ENCODE results near the gene NTN3.

The NTN3 gene

DNA sequence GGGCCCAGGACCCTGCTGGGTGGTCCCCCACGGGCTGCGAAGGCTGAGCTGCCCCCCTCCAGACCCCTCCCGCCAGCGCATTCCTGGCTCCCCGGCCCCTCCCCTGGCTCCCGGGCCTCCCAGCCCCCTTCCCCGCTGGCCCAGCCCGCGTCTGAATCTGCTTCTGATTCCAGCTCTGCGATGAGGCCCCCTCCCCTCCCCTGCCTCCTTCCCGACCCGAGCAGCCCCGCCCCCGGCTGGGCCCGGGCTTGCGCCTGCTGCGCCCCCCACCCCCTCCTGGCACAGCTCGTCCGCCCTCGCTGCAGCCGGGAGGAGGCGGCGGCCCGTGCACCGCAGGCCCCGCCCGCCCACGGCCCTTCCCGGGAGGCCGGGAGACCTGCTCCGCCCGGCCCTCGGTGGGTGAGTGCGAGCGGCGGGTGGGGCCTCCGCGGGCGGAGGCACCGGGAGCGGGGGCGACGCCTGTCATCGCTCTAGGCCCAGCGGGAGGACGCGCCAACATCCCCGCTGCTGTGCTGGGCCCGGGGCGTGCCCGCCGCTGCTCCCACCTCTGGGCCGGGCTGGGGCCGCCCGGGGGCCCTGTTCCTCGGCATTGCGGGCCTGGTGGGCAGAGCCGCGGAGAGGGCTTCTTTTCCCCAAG is at the start of gene NTN3:
TSS of gene NTN3 (plus strand) at position 282 of the 637 bp plus-strand sequence. CDS start 405 bp downstream, outside the sequence.
- H3K4me3 ChIP-seq (ENCODE audit: low read depth, low read length) = peak within 1 kb of the TSS; percentile 71
- H3K36me3 ChIP-seq (ENCODE audit: insufficient read depth, low read length) = no peaks in the 10 kb centered on the region
- H3K4me1 ChIP-seq (ENCODE audit: control insufficient read depth, insufficient read depth, low read length, unreplicated experiment) = peaks cover 19% of the 10 kb centered on the region
- peak within 1 kb of the TSS; percentile 23 for H2AFZ ChIP-seq (ENCODE audit: low read length, unreplicated experiment)
- peaks cover 7% of the 10 kb centered on the region for H3K79me2 ChIP-seq (ENCODE audit: control insufficient read depth, insufficient read depth, low read length, unreplicated experiment)
- H3K27me3 ChIP-seq (ENCODE audit: insufficient read depth, low read length) = no peaks in the 10 kb centered on the region
- H3K27ac ChIP-seq (ENCODE audit: low read depth, low read length) = no peak within 1 kb of the TSS

DNA sequence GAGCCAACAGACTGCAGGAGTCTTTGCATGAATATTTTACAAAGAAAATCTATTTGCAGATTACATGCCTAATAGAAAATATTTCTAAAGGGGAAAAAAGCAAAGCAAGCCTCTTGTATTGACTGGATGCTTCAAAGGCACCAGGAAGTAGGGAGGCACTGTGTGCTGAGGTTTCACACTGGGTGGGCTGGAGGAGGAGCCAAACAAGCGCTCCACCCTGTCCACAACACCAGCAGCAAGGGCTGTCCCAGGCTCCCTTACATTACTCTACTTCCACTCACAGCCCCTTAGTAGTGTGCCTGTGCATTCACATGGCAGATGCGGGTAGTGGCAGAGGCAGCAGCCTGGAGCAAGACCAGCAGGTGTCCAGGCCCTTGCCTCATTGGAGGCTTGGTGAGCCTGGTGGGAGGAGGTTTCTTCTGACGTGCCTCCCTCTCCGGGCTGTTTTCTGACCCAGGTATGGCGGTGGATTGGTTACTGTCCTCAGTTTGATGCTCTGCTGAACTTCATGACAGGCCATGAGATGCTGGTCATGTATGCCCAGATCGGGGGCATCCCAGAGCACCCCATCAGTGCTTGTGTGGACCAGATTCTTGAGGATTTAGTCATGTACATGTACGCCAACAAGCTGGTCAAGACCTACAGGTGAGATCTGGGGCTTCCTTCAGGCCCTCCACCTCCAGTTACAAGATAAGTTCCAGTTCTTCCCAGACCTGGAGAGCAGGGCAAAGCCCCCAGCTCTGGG is 48.8 kb upstream of the NTN3 start:
- no peak overlapping the region for H3K4me3 ChIP-seq (ENCODE audit: low read depth, low read length)
- no peak overlapping the region for H3K27ac ChIP-seq (ENCODE audit: low read depth, low read length)
- no peaks in the 10 kb centered on the region for H3K36me3 ChIP-seq (ENCODE audit: insufficient read depth, low read length)
- peaks cover 3% of the 10 kb centered on the region for H3K4me1 ChIP-seq (ENCODE audit: control insufficient read depth, insufficient read depth, low read length, unreplicated experiment)
- H2AFZ ChIP-seq (ENCODE audit: low read length, unreplicated experiment) = no peak overlapping the region
- H3K27me3 ChIP-seq (ENCODE audit: insufficient read depth, low read length) = no peaks in the 10 kb centered on the region
- no peaks in the 10 kb centered on the region for H3K79me2 ChIP-seq (ENCODE audit: control insufficient read depth, insufficient read depth, low read length, unreplicated experiment)

DNA sequence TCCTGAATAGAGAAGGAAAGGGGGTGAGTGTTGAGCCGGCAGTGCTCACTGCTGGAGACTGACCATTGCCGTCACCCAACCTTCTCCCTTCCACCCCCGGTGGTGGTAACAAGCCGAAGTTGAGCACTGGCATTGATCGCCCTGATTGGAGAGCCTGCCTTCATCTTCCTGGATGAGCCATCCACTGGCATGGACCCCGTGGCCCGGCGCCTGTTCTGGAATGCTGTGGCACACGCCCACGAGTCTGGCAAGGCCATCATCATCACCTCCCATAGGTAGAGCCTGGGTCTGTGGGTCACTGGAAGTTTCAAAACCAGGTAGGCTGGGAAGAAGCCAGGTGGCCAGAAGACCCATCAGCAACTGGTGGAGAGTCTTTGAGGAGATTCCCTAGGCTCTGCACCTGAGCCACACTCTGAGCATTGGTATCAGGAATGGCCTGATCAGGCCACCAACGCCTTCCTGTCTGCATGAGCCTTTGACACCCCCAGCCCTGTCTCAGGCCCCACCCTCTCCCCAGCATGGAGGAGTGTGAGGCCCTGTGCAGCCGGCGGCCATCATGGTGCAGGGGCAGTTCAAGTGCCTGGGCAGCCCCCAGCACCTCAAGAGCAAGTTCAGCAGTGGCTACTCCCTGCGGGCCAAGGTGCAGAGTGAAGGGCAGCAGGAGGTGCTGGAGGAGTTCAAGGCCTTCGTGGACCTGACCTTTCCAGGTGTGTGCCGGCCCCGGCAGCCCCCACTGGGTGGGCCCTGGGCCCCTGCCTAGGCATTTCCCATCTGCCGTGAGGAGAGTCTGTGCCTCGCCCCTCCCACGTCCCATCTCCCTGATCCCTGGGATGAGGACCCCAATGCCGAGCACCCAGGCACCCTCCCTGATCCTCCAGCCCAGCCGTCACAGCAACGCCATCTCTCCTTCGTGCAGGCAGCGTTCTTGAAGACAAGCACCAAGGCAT is 46.8 kb upstream of the NTN3 start:
- no peak overlapping the region for H3K4me3 ChIP-seq (ENCODE audit: low read depth, low read length)
- no peak overlapping the region for H2AFZ ChIP-seq (ENCODE audit: low read length, unreplicated experiment)
- H3K79me2 ChIP-seq (ENCODE audit: control insufficient read depth, insufficient read depth, low read length, unreplicated experiment) = no peaks in the 10 kb centered on the region
- H3K4me1 ChIP-seq (ENCODE audit: control insufficient read depth, insufficient read depth, low read length, unreplicated experiment) = peaks cover 3% of the 10 kb centered on the region
- no peaks in the 10 kb centered on the region for H3K36me3 ChIP-seq (ENCODE audit: insufficient read depth, low read length)
- no peak overlapping the region for H3K27ac ChIP-seq (ENCODE audit: low read depth, low read length)
- no peaks in the 10 kb centered on the region for H3K27me3 ChIP-seq (ENCODE audit: insufficient read depth, low read length)

DNA sequence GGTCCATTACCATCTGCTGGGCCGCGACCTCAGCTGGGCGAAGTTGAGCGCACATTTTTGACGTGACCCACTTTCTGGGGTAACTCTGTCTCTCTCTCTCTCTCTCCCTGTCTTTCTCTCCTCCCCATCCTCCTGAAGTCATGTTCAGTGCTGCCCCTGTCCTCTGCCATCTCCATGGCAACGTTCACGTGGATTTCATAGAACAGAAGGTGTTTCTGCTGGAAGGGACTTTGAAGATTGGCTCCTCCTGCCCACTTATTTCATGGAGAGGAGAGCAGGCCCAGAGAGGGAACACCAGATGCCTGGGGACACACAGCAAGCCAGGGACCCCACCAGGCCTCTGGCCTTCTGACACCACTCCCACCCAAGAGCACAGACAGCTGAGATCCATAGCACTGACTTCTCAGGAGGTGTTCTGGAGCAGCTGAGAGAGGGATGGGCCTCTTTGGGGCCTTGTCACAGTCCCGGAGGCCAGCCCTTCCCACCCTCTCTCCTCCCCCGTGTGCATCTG is 46.0 kb upstream of the NTN3 start:
- H3K4me1 ChIP-seq (ENCODE audit: control insufficient read depth, insufficient read depth, low read length, unreplicated experiment) = peaks cover 3% of the 10 kb centered on the region
- H3K4me3 ChIP-seq (ENCODE audit: low read depth, low read length) = no peak overlapping the region
- H2AFZ ChIP-seq (ENCODE audit: low read length, unreplicated experiment) = no peak overlapping the region
- H3K27me3 ChIP-seq (ENCODE audit: insufficient read depth, low read length) = no peaks in the 10 kb centered on the region
- no peak overlapping the region for H3K27ac ChIP-seq (ENCODE audit: low read depth, low read length)
- H3K36me3 ChIP-seq (ENCODE audit: insufficient read depth, low read length) = no peaks in the 10 kb centered on the region
- H3K79me2 ChIP-seq (ENCODE audit: control insufficient read depth, insufficient read depth, low read length, unreplicated experiment) = peaks cover 6% of the 10 kb centered on the region

DNA sequence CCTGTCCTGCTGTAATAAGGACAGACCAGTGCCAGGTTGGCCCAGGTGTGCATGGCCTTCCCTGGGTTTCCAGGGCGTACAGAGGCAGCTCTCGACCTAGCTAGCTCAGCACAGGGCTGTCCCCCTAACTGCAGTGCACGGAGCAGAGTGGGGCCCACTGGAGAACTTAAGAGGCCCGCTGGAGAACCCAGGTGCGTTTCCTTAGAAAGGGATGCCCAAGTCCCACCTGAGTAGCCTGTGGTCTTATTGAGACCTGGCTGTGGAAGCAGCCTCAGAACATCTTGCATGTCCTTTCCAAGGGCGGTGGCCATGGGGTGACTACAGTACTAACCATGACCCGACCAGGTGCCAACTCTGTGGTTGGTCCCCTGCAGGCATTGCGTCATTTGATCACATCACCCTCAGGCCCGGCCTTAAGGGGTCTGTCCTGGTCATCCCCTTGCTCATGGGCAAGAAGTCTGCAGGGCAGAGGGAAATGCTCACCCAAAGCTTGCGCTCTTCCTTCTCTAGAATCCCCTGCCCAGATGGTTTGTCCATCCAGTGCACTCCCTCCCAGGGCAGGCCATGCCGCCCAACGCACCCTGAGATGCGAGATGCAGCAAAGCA is 45.2 kb upstream of the NTN3 start:
- Histone ChIP-seq H3K4me1 (ENCODE audit: control insufficient read depth, insufficient read depth, low read length, unreplicated experiment) (peaks cover 9% of the 10 kb centered on the region), H3K36me3 (ENCODE audit: insufficient read depth, low read length) (no peaks in the 10 kb centered on the region), H3K79me2 (ENCODE audit: control insufficient read depth, insufficient read depth, low read length, unreplicated experiment) (peaks cover 14% of the 10 kb centered on the region), H2AFZ (ENCODE audit: low read length, unreplicated experiment) (no peak overlapping the region), H3K27me3 (ENCODE audit: insufficient read depth, low read length) (no peaks in the 10 kb centered on the region), H3K27ac (ENCODE audit: low read depth, low read length) (no peak overlapping the region), H3K4me3 (ENCODE audit: low read depth, low read length) (no peak overlapping the region)

DNA sequence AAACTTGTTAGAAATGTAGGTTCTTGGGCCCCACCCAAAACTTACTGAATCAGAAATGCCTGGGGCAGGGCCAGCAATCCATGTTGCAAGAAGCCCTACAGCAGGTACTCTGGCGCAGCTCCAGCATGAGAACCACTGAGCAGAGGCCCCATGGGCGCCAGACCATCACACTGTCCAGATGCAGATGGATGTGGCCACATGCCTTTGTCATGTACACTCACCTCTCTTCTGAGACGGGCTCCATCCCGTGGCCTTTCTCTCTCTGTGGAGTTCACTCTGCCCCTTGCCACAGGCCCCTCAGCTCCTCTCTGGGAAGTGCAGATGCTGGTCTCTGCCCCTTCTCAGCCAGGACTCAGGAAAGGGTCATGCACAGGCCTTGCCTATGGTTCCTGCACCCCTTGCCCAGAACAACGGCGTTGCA is 44.1 kb upstream of the NTN3 start:
- H3K79me2 ChIP-seq (ENCODE audit: control insufficient read depth, insufficient read depth, low read length, unreplicated experiment) = peaks cover 19% of the 10 kb centered on the region
- H3K27me3 ChIP-seq (ENCODE audit: insufficient read depth, low read length) = no peaks in the 10 kb centered on the region
- H3K4me3 ChIP-seq (ENCODE audit: low read depth, low read length) = no peak overlapping the region
- H2AFZ ChIP-seq (ENCODE audit: low read length, unreplicated experiment) = no peak overlapping the region
- H3K36me3 ChIP-seq (ENCODE audit: insufficient read depth, low read length) = no peaks in the 10 kb centered on the region
- peaks cover 13% of the 10 kb centered on the region for H3K4me1 ChIP-seq (ENCODE audit: control insufficient read depth, insufficient read depth, low read length, unreplicated experiment)
- no peak overlapping the region for H3K27ac ChIP-seq (ENCODE audit: low read depth, low read length)

DNA sequence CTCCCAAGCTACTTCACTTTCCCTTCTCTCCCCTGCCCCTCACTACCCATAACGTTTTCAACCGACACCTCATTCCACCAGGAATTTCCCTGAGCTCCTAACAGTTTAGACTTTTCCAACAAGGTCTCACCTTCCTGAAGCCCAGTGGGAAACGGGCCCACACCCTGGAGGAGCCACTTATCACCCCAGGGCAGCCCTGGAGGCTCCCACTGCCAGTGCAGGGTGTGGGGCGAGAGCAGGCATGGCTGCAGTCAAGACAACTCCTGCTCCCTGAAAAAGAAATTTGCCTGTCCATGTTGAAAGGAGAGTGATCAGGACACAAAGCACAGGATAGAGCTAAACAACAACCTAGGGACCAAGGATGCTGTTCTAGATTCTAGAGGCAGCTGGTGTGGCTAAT is 43.6 kb upstream of the NTN3 start:
- H2AFZ ChIP-seq (ENCODE audit: low read length, unreplicated experiment) = no peak overlapping the region
- peaks cover 13% of the 10 kb centered on the region for H3K4me1 ChIP-seq (ENCODE audit: control insufficient read depth, insufficient read depth, low read length, unreplicated experiment)
- H3K27me3 ChIP-seq (ENCODE audit: insufficient read depth, low read length) = no peaks in the 10 kb centered on the region
- H3K36me3 ChIP-seq (ENCODE audit: insufficient read depth, low read length) = peaks cover 5% of the 10 kb centered on the region; the same call in 1 of the 2 replicates
- H3K4me3 ChIP-seq (ENCODE audit: low read depth, low read length) = no peak overlapping the region; the same call in 1 of the 2 replicates
- peaks cover 24% of the 10 kb centered on the region for H3K79me2 ChIP-seq (ENCODE audit: control insufficient read depth, insufficient read depth, low read length, unreplicated experiment)
- H3K27ac ChIP-seq (ENCODE audit: low read depth, low read length) = no peak overlapping the region

DNA sequence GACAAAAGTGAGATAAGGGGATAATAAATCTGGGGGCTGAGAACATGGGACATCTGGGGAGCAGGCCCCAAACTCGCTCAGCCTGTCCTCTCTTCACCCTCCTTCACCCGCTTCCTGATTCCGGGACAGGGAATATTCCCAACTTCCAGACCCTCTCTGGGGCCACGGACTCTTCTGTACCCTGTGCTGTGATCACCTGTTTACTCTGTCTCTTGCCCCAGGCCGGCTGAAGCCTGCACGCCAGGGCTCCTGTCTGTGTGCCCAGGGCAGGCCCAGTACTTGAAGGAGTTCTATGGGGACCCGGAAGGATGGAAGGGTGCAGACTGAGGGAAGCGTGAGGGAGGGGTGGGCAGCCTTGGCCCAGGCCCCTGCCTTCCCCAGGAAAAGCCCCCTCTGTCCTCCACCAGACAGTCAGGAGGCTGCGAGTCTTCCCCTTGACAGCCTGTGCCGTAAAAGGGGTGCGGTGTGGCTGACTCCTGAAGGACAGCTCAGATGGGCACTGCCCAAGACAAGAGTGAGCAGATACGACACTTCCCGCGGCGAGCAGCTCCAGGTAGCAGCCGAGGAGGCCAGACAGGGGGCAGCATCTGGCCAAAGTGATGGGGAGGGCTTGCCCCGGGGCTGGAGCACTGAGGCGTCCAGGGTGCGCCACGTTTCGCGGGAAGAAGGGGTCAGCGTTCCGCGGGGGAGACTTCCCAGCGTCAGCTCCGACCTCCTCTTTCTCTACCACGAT is 42.9 kb upstream of the NTN3 start:
- H3K79me2 ChIP-seq (ENCODE audit: control insufficient read depth, insufficient read depth, low read length, unreplicated experiment) = peaks cover 27% of the 10 kb centered on the region
- H2AFZ ChIP-seq (ENCODE audit: low read length, unreplicated experiment) = peak overlapping the region; percentile 71
- no peak overlapping the region for H3K27ac ChIP-seq (ENCODE audit: low read depth, low read length)

DNA sequence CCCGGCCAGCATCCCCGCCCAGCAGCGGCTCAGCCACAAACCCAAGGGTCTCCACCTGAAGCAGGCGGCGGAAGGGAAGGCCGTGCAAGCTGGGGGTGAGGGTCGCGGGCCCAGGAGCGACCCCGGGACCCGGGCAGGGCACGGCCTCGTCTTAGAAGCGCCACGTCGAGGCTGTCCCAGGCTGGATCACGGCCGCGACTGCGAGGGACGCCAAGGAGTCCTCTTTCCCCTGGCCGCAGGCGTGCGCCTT is 42.4 kb upstream of the NTN3 start:
- Histone ChIP-seq H3K36me3 (ENCODE audit: insufficient read depth, low read length) (peaks cover 6% of the 10 kb centered on the region; the same call in 1 of the 2 replicates), H3K79me2 (ENCODE audit: control insufficient read depth, insufficient read depth, low read length, unreplicated experiment) (peaks cover 27% of the 10 kb centered on the region), H3K27ac (ENCODE audit: low read depth, low read length) (peak overlapping the region; percentile 24; the same call in 1 of the 2 replicates), H3K27me3 (ENCODE audit: insufficient read depth, low read length) (no peaks in the 10 kb centered on the region), H3K4me1 (ENCODE audit: control insufficient read depth, insufficient read depth, low read length, unreplicated experiment) (peaks cover 13% of the 10 kb centered on the region), H3K4me3 (ENCODE audit: low read depth, low read length) (peak overlapping the region; percentile 87), H2AFZ (ENCODE audit: low read length, unreplicated experiment) (peak overlapping the region; percentile 71)

More for the DNA sequence above, 42.9 kb upstream of the NTN3 start:
- Histone ChIP-seq H3K4me1 (ENCODE audit: control insufficient read depth, insufficient read depth, low read length, unreplicated experiment) (peaks cover 13% of the 10 kb centered on the region), H3K4me3 (ENCODE audit: low read depth, low read length) (peak overlapping the region; percentile 87), H3K36me3 (ENCODE audit: insufficient read depth, low read length) (peaks cover 6% of the 10 kb centered on the region; the same call in 1 of the 2 replicates), H3K27me3 (ENCODE audit: insufficient read depth, low read length) (no peaks in the 10 kb centered on the region)
